Left ventricle myocardium inferior (tissue), 1 donor: Measurements from ENCODE around the gene FHIT. TPM values are rescaled to one million over a fixed set of nuclear protein-coding genes. Genes with fewer than 3 reads are reported as not detected.

Source experiments
- DNase-seq: peaks from one replicate; pipeline ENCODE4 v3.0.0-alpha.2; 2020
- H3K27ac ChIP-seq: fragments of 200-600 bp; replicated peaks from 2 replicates; pipeline ENCODE4 v1.8.0; 2021
- H3K27me3 ChIP-seq: fragments of 200-600 bp; 2 replicates; pipeline ENCODE4 v1.8.0; 2021; ENCODE audit warnings: low read depth
- H3K36me3 ChIP-seq: fragments of 200-600 bp; 2 replicates; pipeline ENCODE4 v1.8.0; 2021
- H3K4me1 ChIP-seq: fragments of 200-600 bp; 2 replicates; pipeline ENCODE4 v1.8.0; 2021
- H3K4me3 ChIP-seq: fragments of 200-600 bp; 2 replicates; pipeline ENCODE4 v1.8.0; 2021; ENCODE audit warnings: mild to moderate bottlenecking, moderate library complexity
- H3K9me3 ChIP-seq: fragments of 200-600 bp; replicated peaks from 2 replicates; pipeline ENCODE4 v1.8.0; 2021
- intact Hi-C: fragments of 100-400 bp; cut with micrococcal nuclease; formaldehyde crosslinking; loops from one replicate; pipeline ENCODE4 v1.11.0; 2022
- long read RNA-seq: library from polyadenylated mRNA; unstranded; transcript quantifications from one replicate; pipeline ENCODE4 v2.0.0, GENCODE V29; 2021
- total RNA-seq: library from RNA; stranded (reverse); fragmentation: NEBNext Ultra II Directional; extraction: Animal tissue kit (Norgen Biotek cat#: 25700); gene quantifications from one replicate; pipeline ENCODE4 v1.2.1, GENCODE V29; 2021
- TF ChIP-seq, protein P1 (sequence below): fragments of 200-600 bp; IDR thresholded peaks from 2 replicates; pipeline ENCODE4 v1.8.0; 2021; ENCODE audit warnings: antibody characterized with exemption, mild to moderate bottlenecking, borderline replicate concordance
- donor health status: DM: no; HTN: yes; CAD: no; lungs with severe emphysema.

Gene FHIT
- total RNA-seq, result 16.0 TPM
- long read RNA-seq, partial matches to known transcripts, result 1 of 6 reads
- long read RNA-seq, other reads (novel, unspliced or antisense), result 5 of 6 reads

DNA sequence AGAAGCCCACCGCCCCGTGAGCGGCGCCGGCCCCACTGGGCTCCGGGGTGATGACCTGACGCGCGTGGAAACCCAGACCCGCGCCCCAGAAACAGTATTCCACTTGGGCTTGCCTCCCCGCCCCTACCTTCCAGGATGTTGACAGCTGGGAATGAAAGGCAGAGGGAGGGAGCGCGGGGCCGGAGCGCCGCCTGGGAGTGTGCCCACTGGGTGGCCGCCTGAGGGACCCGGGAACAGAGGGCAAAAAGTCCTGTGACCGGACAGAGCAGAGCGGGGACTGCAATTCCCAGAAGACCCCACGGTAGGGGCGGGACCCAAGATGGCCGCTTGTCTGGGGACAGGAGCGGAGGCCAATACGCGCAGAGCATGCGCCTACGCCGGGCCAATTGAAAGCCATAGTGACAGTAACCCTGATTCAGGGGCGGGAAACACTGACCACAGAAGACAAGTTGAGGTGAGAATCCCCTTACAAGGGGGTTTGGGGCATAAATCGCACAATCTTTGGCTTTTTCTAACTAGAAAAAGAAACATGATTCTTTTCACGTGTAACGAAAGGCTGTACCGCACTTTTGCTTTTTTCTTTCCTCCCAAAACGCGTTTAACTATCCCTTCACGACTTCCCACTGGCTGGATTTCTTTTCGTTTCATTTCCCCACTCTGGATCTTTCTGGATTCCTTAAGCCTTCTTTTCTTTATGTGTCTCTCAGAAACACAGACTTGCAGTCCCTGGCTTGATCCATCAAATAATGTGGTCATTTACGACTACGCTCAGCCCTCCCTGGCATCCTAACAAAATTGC is at the start of gene FHIT:
Gene FHIT, minus strand, starts transcription at position 279 of the 799 bp plus-strand sequence.
- DNase-seq, result peak; percentile 95
- H3K36me3 ChIP-seq, result no peaks in the 10 kb centered on the region
- intact Hi-C loops, result no loop called here
- H3K27me3 ChIP-seq, result no peaks in the 10 kb centered on the region
- peak within 1 kb of the TSS; percentile 82 for H3K4me3 ChIP-seq
- peak within 1 kb of the TSS; percentile 90 for H3K27ac ChIP-seq
- H3K9me3 ChIP-seq, result no peaks in the 10 kb centered on the region
- TF ChIP-seq, protein P1, sequence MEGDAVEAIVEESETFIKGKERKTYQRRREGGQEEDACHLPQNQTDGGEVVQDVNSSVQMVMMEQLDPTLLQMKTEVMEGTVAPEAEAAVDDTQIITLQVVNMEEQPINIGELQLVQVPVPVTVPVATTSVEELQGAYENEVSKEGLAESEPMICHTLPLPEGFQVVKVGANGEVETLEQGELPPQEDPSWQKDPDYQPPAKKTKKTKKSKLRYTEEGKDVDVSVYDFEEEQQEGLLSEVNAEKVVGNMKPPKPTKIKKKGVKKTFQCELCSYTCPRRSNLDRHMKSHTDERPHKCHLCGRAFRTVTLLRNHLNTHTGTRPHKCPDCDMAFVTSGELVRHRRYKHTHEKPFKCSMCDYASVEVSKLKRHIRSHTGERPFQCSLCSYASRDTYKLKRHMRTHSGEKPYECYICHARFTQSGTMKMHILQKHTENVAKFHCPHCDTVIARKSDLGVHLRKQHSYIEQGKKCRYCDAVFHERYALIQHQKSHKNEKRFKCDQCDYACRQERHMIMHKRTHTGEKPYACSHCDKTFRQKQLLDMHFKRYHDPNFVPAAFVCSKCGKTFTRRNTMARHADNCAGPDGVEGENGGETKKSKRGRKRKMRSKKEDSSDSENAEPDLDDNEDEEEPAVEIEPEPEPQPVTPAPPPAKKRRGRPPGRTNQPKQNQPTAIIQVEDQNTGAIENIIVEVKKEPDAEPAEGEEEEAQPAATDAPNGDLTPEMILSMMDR, result peak; percentile 23
- H3K4me1 ChIP-seq, result peaks cover 58% of the 10 kb centered on the region

- no peaks in the 10 kb centered on the region for H3K27me3 ChIP-seq
- intact Hi-C loops, result no loop called here
- no peaks in the 10 kb centered on the region for H3K4me1 ChIP-seq
- no peak overlapping the region for H3K27ac ChIP-seq
- DNase-seq, result no peak
- TF ChIP-seq, protein P1, result no peak
- peaks cover under 1% of the 10 kb centered on the region for H3K9me3 ChIP-seq
- H3K4me3 ChIP-seq, result no peak overlapping the region
- no peaks in the 10 kb centered on the region for H3K36me3 ChIP-seq
Measured at GRCh38 chr3:61300786-61301185, 49.5 kb upstream of the FHIT start.

GRCh38 chr3:61300006-61300380 is 48.7 kb upstream of the FHIT start:
- TF ChIP-seq, protein P1, result no peak
- intact Hi-C loops, result no loop called here
- Histone ChIP-seq H3K9me3 (no peaks in the 10 kb centered on the region), H3K4me3 (no peak overlapping the region), H3K27me3 (no peaks in the 10 kb centered on the region), H3K36me3 (no peaks in the 10 kb centered on the region), H3K27ac (no peak overlapping the region), H3K4me1 (no peaks in the 10 kb centered on the region)
- no peak for DNase-seq

DNA sequence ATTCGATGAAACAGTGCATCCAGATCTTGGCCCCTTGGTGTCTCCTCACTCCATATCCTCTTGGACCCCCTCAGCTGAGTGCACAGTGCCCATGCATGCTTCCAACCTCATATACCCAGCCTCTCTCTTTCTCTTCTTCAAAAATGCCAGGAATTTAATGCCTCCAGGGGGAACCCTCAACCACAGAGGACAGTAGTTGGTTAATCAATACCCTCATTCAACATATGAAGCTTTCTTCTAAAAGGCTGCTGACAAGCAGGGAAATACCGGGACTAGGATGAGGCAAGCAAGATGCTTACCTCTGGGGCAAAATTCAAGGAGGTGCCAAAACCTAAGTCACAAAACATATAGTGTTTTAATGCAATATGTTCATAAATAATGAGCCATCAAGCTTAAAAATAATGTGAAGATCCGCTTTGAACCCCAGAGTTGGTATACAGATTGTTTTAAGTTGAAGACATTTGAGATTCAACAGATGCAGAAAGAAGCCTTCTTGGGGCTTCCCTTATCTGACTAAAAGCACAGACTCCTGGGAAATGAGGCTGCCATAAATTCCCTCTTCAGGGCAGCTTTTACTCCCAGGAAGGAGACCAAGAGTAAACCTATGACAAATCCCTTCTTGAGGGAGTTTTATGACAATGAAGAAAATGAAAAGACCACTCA is 48.2 kb upstream of the FHIT start:
- DNase-seq, result no peak
- Histone ChIP-seq H3K27me3 (no peaks in the 10 kb centered on the region), H3K36me3 (no peaks in the 10 kb centered on the region), H3K4me3 (no peak overlapping the region), H3K9me3 (no peaks in the 10 kb centered on the region), H3K4me1 (no peaks in the 10 kb centered on the region), H3K27ac (no peak overlapping the region)
- TF ChIP-seq, protein P1, result no peak
- intact Hi-C loops, result no loop called here

DNA sequence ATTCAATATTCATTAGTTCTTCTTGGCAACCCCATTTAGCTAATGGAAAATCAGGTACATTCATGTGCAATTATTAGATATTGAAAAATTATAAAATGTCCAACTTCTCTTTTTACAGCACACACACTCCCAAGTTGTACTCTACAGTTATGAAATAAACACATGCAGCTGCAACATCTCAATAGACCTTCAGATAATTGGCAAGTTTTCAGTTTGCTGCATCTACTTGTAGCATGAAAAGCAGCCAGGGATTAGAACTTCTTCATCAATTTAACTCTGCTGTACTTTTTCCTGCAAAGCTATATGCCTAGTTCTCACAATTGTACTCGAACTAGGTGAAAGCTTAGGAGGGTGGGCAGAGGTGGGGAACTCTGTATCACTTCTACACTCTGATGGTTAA is 46.6 kb upstream of the FHIT start:
- Histone ChIP-seq H3K27ac (no peak overlapping the region), H3K4me3 (no peak overlapping the region), H3K9me3 (no peaks in the 10 kb centered on the region), H3K36me3 (no peaks in the 10 kb centered on the region), H3K27me3 (no peaks in the 10 kb centered on the region), H3K4me1 (no peaks in the 10 kb centered on the region)
- DNase-seq, result no peak
- TF ChIP-seq, protein P1, result no peak
- intact Hi-C loops, result no loop called here
